M059J (cell line): ENCODE measurements around the gene COTL1. TPM values are rescaled to one million over a fixed set of nuclear protein-coding genes. Genes with fewer than 3 reads are reported as not detected.
"Not testable (repeated sequence)": the region's sequence is repeated elsewhere in the genome, so short reads cannot be mapped to it uniquely, and the experiment has no call there.

Source experiments
- DNase-seq: peaks from one replicate; pipeline ENCODE4 v3.0.0-alpha.2; 2012; ENCODE audit warnings: low read depth
- total RNA-seq: library from RNA; depleted of rRNA; stranded (reverse); fragments of >200 nt; shearing (Covaris generic); gene quantifications from 2 replicates; pipeline ENCODE4 v1.2.3, GENCODE V29; 2014

The COTL1 gene
- total RNA-seq, 1 experiment from 2014 or later: 331 TPM

DNA sequence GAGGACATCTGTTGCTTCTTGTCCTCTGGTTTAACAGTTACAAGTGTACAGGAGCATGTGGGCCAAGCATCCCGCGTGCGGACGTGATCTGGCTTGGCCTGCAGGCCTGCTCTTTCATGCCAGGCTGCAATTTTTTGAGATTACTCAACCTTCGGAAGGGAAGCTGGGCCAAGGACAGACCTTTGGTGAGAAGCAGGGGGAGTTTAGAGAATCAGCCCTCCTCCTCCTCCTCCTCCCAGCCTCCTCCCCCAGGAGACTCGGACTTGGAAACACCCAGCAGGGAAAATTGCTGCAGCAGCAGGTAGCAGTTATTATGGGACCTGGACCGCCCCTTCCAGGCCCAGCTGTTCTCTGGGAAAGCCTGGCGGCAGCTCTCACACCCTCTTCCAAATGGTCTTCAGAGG is 25.3 kb upstream of the COTL1 start:
- DNase-seq: peak; percentile 93

DNA sequence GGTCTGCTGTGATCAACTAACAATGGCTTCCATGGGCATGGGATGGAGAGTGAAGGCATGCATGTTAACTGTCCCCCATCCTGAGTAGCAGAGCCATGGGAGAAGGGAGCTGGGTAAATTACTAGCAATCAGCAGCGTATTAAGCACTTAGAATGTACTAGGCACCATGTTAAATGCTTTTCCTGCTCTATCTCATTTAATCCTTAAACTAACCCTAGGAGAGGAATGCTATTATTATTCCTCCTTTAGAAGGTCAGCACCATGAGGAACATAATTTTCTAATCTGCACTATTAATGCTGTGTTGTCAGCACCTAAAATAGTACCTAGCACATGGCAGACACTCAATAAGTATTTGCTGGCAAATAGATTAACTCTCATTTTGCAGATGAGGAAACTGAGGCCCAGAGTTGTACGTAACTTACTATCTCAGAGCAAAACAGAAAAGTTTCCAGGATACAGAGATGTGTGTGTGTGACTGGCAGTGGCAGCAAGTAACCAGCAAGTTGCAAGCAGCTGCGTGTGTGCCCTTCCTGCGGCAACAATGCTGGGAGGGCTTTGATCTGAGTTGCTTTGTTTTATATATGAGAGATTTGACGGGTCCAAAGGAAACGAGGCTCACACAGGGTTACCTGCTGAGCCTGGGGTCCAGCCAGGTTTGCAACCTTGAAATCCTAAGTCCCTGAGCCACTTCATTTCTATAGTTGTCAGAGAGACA is 23.9 kb upstream of the COTL1 start:
- DNase-seq: no peak

DNA sequence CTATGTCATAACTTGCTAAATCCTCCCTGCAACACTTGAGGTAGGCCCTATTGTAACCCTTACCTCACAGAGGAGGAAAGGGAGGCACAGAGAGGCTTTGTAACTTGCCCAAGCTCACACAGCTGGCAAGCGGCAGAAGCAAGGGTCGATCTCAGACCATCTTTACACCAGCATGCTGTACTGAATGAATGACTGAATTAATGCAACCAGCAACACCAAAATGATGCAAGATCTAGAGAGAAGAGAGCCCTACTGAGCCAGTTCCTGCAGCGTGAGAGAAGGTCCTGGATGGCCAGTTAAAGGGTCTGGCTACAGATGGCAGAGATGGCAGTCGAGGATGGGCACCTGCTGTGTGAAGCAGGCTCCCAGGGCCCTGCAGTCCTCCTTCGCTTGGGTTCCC is 22.3 kb upstream of the COTL1 start:
- DNase-seq: no peak

DNA sequence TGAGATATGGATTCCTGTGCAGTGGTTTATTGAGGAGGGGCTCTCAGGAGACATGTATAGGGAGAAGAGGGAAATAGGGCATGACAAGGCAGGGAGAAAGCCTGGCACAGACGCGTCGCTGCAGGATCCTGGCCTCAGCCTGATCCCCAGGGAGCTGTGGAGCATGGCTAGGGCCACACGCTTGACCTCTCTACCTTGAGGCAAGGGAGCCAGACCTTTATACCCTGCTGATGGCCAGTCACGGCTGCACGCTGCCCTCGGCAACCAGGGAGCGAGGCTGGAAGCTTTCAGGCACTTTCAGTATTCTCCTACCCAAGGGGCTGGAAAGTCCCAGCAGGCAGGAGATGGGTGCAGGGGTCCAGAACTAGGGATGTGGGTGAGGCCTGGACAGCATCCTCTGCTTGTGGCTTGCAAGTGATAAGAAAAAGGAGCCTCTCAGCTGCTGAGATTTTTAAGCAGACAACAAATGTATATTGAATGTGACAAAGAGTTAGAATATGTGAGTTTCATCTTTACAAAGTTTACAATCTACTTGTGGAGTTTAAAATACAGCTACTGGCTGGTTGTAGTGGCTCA is 20.4 kb upstream of the COTL1 start:
- DNase-seq: no peak

DNA sequence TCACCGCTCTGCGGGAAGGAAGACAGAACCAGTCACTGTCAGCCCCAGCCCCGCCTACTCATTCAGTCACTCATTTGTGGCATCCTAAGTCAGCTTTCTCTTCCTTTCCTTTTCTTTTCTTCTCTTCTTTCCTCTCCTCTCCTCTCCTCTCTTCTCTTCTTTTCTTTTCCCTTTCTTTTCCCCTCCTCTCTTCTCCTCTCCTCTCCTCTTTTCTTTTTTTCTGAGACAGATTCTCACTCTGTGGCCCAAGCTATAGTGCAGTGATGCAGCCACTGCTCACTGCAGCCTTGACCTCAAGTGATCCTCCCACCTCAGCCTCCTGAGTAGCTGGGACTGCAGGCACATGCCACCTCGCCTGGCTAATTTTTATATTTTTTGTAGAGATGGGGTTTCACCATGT is 19.8 kb upstream of the COTL1 start:
- DNase-seq: no peak

DNA sequence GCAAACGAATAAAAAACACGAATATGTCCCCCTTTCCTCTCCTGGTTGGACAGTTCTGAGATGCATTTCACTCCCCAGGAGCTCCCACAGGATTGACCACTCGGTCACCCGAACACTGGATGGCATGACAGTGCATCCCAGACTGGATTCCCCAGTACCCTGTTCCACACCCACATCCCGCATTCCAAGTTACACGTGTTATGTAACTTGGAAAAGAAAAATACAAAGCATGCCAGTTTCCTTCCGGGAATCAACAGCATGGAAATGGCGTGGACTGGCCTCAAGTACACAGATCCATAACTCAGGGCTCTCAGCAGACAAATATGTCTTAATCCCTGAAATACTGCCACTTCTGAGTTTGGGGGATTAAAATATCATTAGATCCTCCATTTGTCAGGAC is 17.8 kb upstream of the COTL1 start:
- no peak for DNase-seq

DNA sequence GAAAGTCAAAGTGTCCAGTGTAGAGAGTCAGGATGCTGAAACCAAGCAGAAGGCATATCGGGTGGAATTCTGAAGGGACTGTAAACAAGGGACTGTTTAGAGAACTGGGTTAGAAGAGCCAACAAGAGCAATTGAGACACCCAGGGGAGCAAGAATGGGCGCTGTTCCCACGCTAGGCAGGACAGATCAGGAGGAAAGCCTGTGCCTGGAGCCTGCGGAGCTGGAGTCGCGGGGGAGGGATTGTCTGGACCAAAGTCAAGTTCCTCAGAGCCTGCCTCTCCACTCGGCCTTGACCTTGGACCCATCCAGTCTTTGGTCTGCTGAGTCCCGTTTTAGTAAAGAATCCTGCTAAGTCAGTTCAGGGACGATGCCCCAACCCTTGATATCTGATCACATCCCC is 15.7 kb upstream of the COTL1 start:
- DNase-seq: no peak

DNA sequence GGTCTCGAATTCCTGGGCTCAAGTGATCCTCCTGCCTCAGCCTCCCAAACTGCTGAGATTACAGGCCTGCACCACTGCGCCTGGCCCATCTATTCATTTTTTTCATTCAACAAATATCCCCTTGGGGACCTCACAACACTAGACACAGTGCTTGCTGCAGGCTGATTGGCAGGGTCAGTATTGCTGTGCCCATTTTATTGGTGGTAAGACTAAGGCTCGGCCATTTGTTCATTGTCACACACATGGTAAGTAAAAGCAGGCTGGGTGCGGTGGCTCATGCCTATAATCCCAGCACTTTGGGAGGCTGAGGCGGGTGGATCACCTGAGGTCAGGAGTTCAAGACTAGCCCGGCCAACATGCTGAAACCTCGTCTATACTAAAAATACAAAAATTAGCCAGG is 15.0 kb upstream of the COTL1 start:
- DNase-seq: not testable (repeated sequence)

DNA sequence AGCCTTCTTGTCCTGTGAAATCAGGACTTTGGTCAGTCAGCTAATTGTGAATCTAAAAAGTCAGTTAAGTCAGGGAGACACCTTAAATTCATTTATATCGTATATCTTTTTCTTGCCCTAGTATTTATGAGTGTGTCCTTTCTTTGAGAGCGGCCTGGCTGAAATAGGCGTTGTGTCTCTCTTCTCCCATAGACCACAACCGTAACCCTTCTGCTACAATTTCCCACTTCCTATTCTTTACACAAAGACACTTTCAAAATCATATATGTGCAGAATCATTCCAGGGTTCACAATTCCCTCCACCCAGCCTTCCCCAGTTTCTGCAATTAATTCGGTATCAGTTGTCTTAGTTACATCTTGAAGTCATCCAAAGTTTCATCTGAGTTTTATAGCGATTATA is 14.0 kb upstream of the COTL1 start:
- DNase-seq: no peak

DNA sequence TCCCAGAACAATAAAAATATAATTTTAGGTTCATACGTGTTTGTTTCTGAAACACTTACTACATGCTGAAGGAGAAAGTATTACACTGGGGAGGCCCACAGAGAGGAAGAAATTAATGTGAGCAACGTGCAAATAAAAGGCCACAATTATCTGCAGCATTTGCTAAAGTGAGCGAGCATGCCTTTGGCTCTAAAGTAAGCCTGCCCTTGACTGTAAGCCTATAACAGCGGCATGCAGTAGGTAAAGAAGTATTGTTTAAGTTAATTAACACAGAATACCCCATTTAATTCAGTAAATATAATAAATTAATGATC is 13.2 kb upstream of the COTL1 start:
- no peak for DNase-seq

DNA sequence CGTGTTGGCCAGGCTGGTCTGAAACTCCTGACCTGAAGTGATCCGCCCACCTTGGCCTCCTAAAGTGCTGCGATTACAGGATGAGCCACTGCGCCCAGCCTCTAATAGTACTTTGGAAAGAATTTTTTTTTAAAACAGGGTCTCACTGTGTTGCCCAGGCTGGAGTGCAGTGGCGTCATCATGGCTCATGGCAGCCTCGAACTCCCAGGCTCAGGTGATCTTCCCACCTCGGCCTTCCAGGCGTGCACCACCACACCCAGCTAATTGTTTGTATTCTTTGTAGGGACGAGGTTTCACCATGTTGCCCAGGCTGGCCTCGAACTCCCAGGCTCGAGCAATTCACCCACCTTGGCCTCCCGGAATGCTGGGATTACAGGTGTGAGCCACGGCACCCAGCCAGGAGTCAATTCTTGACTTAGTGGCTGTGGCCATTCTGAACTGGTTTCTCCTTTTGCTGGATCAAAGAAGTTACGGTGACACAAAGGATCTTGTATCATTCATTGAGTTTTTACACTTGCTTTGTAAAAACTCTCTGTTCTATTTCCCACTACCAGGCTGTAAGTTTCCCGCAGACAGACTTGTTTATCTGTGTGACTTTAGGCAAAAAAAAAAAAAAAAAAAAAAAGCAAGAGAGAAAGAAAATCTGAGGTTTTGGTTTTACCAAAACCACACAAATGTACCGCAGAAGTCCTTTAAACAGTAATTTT is 12.7 kb upstream of the COTL1 start:
- no peak for DNase-seq

DNA sequence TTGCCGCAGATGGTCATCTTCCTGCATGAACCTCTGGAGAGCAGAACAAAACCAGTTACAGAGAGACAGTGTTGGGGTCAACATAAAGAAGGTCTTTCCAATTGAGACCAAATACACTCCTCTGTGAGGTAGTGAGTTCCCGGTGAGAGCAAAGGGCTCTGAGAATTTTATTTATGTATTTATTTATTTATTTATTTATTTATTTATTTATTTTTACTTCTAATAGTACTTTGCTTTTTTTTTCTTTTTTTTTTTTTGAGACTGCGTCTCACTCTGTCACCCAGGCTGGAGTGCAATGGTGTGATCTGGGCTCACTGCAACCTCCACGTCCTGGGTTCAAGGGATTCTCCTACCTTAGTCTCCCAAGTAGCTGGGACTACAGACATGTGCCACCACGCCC is 12.1 kb upstream of the COTL1 start:
- no peak for DNase-seq

DNA sequence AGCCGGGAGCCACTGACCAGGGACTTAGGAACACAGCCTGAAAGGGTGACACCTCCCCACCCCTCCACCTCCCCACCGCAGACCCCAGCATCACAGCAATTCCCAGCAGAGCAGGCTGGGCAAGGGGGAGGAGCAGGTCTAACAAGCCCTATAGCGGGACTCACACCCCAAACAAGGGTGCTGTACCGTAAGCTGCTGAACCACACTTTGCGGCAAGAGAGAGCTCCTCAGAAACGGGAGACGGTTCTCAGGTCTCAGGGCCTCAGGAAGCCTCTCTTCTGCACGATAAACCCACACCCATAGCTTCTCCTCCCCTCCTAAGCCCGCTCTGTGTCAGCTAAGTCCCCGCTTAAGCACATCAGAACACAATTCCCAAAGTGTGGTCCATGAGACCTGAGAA is 11.7 kb upstream of the COTL1 start:
- DNase-seq: no peak

DNA sequence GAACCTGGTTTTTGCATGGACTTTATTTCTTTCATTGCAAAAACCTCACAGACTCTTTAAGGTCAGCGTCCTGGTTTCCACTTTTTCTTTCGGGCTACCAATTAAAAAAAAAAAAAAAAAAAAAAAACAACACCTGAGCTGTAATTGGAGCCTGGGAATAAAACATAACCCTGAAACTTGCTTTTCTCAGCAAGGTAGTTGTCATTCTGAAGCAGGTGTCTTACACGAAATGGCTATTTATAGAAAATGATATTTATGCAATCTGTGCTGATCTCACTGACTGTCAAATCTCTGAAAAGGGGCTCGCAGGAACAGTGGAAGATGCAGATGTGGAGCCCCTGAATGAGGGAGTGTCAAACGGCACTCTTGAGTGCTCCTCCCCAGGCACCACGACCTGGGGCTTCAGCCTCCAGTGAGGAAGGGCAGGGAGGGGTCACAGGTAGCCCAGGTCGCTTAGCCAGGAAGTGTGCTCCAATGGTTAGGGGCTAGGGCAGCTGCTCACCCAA is 10.4 kb upstream of the COTL1 start:
- no peak for DNase-seq

DNA sequence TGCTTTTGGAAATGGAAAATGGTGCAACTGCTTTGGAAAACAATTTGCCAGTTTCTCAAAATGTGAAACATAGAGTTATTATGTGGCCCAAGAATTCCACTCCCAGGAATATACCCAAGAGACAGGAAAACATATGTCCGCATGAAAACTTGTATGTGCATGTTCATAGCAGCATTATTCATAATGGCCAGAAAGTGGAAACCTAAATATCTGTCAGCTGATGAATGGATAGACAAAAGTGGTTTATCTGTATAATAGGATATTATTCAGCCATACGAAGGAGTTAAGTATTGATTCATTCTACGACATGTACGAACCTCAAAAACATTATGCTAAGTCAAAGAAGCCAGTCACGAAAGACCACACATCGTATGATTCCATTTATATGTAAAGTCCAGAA is 7.7 kb upstream of the COTL1 start:
- no peak for DNase-seq

DNA sequence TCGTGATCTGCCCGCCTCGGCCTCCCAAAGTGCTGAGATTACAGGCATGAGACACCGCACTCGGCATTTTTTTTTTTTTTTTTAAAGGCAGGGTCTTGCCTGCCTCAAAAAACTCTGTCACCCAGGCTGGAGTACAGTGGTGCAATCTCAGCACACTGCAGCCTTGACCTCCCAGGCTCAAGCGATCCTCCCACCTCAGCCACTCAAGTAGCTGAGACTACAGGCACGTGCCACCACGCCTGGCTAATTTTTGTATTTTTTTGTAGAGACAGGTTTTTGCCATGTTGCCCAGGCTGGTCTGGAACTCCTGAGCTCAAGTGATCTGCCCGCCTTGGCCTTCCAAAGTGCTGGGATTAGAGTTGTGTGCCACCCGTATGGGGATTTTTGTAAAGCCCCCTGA is 3.0 kb upstream of the COTL1 start:
- not testable (repeated sequence) for DNase-seq

DNA sequence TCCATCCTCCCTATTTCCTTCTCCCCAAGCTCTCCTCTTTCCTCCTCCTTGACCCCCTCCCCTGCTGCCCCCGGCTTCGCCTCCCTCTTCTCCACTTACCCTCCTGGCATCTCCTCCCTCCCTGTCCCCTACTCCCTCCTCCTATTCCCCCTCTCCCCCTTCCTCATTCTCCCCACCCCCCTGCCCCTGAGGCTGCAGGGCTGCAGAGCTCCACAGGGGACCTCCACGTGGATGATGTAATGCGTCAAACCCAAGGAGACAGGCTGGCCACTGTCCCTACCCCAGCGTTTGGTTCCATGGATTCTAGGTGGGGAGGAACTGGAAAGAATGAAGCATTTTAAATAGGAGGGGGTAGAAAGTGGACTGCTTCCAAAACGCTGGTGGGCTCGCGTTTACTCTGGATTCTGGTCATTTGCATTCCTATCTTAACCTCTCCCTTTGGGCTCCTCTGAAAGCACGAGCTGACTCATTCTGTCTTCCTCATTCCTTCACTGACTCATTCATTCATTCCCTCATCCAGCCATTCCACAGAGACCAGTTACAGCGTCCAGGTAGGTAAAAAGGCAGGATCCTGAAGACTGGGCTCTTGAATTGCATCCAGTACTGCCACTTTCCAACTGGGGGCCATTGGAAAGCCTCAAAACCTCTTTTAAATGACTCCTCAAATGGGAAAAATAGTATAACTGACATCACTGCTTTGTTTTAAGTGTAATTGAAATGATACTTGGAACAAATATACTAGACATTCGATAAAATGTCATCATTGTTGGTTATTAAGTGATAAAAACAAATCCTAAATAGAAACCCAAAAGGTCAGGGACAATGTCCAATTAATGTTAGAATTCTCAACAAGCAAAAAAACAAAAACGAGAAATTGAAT is 943 bp upstream of the COTL1 start:
- peak; percentile 100 for DNase-seq

DNA sequence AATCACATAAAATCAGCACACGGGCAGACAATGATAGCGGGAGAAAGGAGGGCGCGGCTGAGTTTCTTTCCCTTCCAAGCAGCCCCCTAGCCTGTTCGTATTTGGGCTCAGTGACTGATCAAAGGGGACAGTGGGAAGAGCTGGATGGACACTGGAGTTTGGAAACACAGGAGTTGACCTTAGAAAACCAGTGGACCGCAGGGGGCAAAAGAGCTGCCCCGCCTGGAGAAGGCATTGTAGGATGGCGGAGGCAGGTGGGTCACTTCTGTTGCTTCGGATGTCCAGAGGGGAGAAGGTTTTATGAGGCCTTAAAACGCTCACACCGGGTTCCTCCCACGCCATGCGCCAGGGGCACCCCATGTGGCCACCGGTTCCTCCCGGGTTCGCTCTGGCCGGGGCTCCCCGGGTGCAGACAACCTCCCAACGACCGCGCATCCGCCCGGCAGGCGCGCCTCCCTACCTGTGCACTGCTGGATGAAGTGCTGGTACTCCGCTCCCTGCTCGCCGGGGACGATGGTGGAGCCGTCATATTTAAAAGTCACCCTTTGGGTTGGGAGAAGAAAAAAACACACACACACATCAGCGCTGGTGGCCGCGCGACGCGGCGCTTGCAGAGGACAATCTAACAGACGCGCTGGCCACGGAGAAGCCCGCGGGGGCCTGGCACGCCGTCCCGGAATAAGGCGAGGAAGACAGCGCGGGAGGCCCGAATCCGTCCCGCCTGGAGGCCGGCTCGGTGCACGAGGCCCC is 662 bp downstream of the COTL1 start:
- peak; percentile 45 for DNase-seq

DNA sequence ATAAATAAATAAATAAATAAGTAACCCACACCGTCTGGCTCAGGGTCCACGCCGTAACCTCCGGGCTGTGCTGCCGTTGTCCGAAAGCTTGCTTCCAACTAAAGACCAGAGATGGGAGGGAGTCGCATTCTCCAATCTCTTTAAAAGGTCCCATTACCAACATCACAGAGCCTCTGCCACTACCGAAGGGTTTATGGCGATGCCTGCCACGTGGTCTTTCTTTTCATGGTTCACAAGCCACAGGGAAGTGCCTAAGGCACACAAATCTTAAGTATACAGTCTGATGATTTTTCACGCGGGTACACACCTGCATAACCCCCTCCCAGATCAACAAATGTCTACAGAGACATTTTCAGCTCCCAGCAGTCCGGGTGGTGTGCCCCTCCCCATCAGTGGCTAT is 1.4 kb downstream of the COTL1 start:
- DNase-seq: peak; percentile 56

DNA sequence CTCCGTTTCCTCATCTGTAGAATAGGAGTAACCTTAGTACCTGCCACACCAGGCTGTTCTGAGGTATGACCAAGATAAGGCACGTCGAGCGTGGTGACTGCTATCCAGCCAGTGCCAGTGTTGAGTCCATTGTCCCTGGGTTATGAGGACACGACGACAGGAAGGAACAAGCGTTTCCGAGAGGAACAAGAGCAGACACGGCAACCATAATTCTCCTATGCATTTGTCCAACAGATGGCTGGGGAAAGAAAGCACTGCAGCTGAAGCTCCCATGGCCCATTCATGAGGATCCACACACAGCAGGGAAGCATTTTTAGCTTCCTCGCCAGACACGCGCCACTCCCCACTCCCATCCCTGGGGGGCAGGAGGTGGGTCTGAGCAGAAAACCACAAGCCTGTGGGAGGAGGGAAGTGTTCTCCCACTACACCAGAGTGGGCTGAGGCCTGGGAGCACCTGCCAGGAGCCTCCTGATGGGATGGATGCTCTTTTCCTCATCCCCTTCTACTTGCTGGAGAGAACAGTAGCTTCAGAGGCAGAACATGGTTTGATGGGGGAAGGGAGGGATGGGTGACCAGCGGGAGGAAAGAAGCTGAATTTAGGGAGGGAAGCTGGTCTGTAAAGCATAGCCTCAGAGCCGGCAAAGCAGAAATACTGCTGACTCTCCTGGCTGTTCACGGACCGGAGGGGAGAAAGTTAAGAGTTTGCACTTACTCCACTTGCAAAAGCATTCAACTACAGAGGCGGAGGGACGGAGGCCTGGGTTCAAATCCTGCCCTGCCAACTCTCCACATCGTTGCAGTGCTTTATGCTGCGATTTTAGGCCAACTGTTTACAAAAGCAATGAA is 2.7 kb downstream of the COTL1 start:
- no peak for DNase-seq

DNA sequence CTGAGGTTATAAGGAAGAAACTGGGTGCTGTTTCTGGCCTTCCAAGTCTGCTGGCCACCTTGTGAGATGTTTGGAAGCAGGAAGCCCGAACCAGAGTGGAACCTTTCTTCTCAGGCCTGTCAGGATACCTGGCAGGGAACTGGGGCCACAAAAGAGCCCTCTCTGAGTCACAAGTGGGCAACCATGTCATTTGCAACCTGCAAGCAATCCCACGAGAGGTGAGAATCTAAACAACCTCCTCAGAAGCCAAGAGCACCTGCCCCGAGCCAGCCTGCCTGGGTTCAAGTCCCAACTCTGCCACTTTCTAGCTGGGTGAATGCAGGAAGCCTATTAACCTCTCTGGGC is 3.3 kb downstream of the COTL1 start:
- DNase-seq: no peak
